HepG2 (cell line): Measurements from ENCODE around the gene PPIP5K2. TPM values are rescaled to one million over a fixed set of nuclear protein-coding genes. Genes with fewer than 3 reads are reported as not detected.

Experiments
- ATAC-seq: fragments of 200-7000 bp; cut with Tn5 transposase; 3 replicates; pipeline ENCODE4 v1.9.1; 2020; ENCODE audit warnings: mild to moderate bottlenecking, moderate library complexity
- BruUV-seq: library from RNA; stranded (reverse); fragments of 400-500 nt; replicated peaks from 2 replicates; lab custom pipeline; 2021; lab: Mats Ljungman, UMichigan
- CTCF ChIA-PET: fragments of 300-600 bp; formaldehyde crosslinking; extraction: SDS; loops from one replicate; lab custom pipeline; 2021; ENCODE audit warnings: low total read pairs, inconsistent platforms, low intra/inter-chr PET ratio; lab: Yijun Ruan, JAX
- POLR2A ChIA-PET: fragments of 350-600 bp; sonication (Branson Sonifier 250); formaldehyde crosslinking; loops from one replicate; lab custom pipeline; 2020; ENCODE audit warnings: antibody characterized with exemption, inconsistent platforms; lab: Yijun Ruan, JAX
- DNase-seq: peaks from one replicate; pipeline ENCODE4 v3.0.0-alpha.2; 2015; ENCODE audit warnings: low spot score
- FAIRE-seq: peaks from 3 replicates; lab custom pipeline; 2011; peaks lifted over from hg19 to GRCh38; lab: Jason Lieb, UNC
- H2AFZ ChIP-seq: one replicate; pipeline ENCODE4 v1.6.1; 2011; ENCODE audit warnings: low read length, inconsistent platforms
- H3K27ac ChIP-seq: fragments of 300-600 bp; 3 replicates; pipeline ENCODE4 v1.8.0; 2011; ENCODE audit warnings: mixed run types, mild to moderate bottlenecking, mixed read lengths, low read length, inconsistent platforms; ENCODE audit not compliant: insufficient read depth; ENCODE audit errors: extremely low read length
- H3K27me3 ChIP-seq, 2 experiments: fragments of 200-600 bp in 1 of 2; 2 replicates in 1 of 2; 3 replicates in 1 of 2; pipeline versions ENCODE4 v1.6.0 to v1.8.0; 2011; ENCODE audit warnings: low read length in 2 of 2, mild to moderate bottlenecking in 2 of 2, moderate library complexity in 2 of 2, inconsistent platforms in 1 of 2; ENCODE audit not compliant: insufficient read depth in 2 of 2, control insufficient read depth in 1 of 2
- H3K36me3 ChIP-seq, 2 experiments: fragments of 200-600 bp in 1 of 2; replicated peaks in 1 of 2; 2 replicates in 1 of 2; 3 replicates in 1 of 2; pipeline versions ENCODE4 v1.5.1 to v1.8.0; 2011; ENCODE audit warnings: low read length in 2 of 2, inconsistent platforms in 1 of 2; ENCODE audit not compliant: insufficient read depth in 2 of 2, control insufficient read depth in 1 of 2
- H3K4me1 ChIP-seq: 2 replicates; pipeline ENCODE4 v1.5.1; 2012; ENCODE audit warnings: low read length, inconsistent platforms; ENCODE audit not compliant: insufficient read depth
- H3K4me2 ChIP-seq: 2 replicates; pipeline ENCODE4 v1.6.0; 2011; ENCODE audit warnings: low read depth, low read length, inconsistent platforms
- H3K4me3 ChIP-seq, 3 experiments: fragments of 200-600 bp in 1 of 3; sonication (generic), shearing (Covaris generic) in 1 of 3; replicated peaks in 1 of 3; 2 replicates each; pipeline ENCODE4 v1.5.1; 2011 to 2016; ENCODE audit warnings: low read length in 3 of 3, inconsistent platforms in 2 of 3, low read depth in 2 of 3, mild to moderate bottlenecking in 2 of 3, control low read depth in 1 of 3, mixed read lengths in 1 of 3; ENCODE audit not compliant: insufficient read depth in 1 of 3
- H3K79me2 ChIP-seq: one replicate; pipeline ENCODE4 v1.6.1; 2011; ENCODE audit warnings: low read length, inconsistent platforms; ENCODE audit not compliant: insufficient read depth
- H3K9ac ChIP-seq: 2 replicates; pipeline ENCODE4 v1.6.0; 2011; ENCODE audit warnings: mild to moderate bottlenecking, low read depth, low read length, inconsistent platforms; ENCODE audit not compliant: insufficient read depth
- H3K9me3 ChIP-seq: 2 replicates; pipeline ENCODE4 v1.5.1; 2012; ENCODE audit warnings: mild to moderate bottlenecking, low read length
- H4K20me1 ChIP-seq: 2 replicates; pipeline ENCODE4 v1.6.0; 2011; ENCODE audit warnings: inconsistent platforms, mild to moderate bottlenecking, low read length, moderate library complexity; ENCODE audit not compliant: insufficient read depth
- CEBPZ ChIP-seq: IDR thresholded peaks from 2 replicates; pipeline ENCODE4 v1.6.1; 2012; ENCODE audit warnings: low read length, improper control_type of control experiment
- DMAP1 ChIP-seq: IDR thresholded peaks from 2 replicates; pipeline ENCODE4 v1.6.1; 2016
- MAFK ChIP-seq, 2 experiments: IDR thresholded peaks in 1 of 2; conservative IDR thresholded peaks in 1 of 2; 2 replicates each; pipeline ENCODE4 v1.6.1; 2011; ENCODE audit warnings: improper control_type of control experiment in 2 of 2, low read length in 2 of 2
- MEF2D ChIP-seq: sonication (generic); formaldehyde crosslinking; IDR thresholded peaks from 2 replicates; pipeline ENCODE4 v1.5.1; 2020; ENCODE audit warnings: mild to moderate bottlenecking, missing genetic modification reagents
- MTF1 ChIP-seq: sonication (generic); formaldehyde crosslinking; IDR thresholded peaks from 2 replicates; pipeline ENCODE4 v1.5.0; 2020; ENCODE audit warnings: missing genetic modification reagents
- NR0B2 ChIP-seq: sonication (generic); formaldehyde crosslinking; IDR thresholded peaks from 2 replicates; pipeline ENCODE4 v1.4.0; 2020; ENCODE audit warnings: mild to moderate bottlenecking, missing genetic modification reagents
- NR3C1 ChIP-seq: sonication (generic); formaldehyde crosslinking; IDR thresholded peaks from 2 replicates; pipeline ENCODE4 v1.4.0; 2020; ENCODE audit warnings: missing genetic modification reagents
- PLSCR1 ChIP-seq: sonication (generic); formaldehyde crosslinking; IDR thresholded peaks from 2 replicates; pipeline ENCODE4 v1.5.0; 2020; ENCODE audit warnings: missing genetic modification reagents, mild to moderate bottlenecking, borderline replicate concordance
- TCF7L2 ChIP-seq: IDR thresholded peaks from 2 replicates; pipeline ENCODE4 v1.6.1; 2011; ENCODE audit warnings: mild to moderate bottlenecking, low read depth, low read length, moderate library complexity
- ZBTB8A ChIP-seq: sonication (generic); formaldehyde crosslinking; IDR thresholded peaks from 2 replicates; pipeline ENCODE4 v1.4.0; 2020; ENCODE audit warnings: mild to moderate bottlenecking, low read depth, missing genetic modification reagents, borderline replicate concordance
- ZNF468 ChIP-seq: sonication (generic); formaldehyde crosslinking; IDR thresholded peaks from 2 replicates; pipeline ENCODE4 v1.8.0; 2022; ENCODE audit warnings: mild to moderate bottlenecking, moderate library complexity, missing genetic modification reagents
- WGBS: methylation state at CpG from one replicate; pipeline ENCODE4 v1.1.6; 2017; ENCODE audit warnings: low lambda C conversion rate; 5-methylcytosine and 5-hydroxymethylcytosine counted together
- in situ Hi-C: cut with HindIII; loops from 2 replicates; pipeline ENCODE4 v1.10.0; 2017; ENCODE audit warnings: low pct_unique_long_range_greater_than_20kb; ENCODE audit not compliant: extremely low pct_ligation_motif_present
- intact Hi-C: fragments of 100-400 bp; cut with micrococcal nuclease; formaldehyde crosslinking; loops from one replicate; pipeline ENCODE4 v1.10.0; 2022; ENCODE audit not compliant: unreplicated experiment
- polyA plus RNA-seq, 8 experiments: library from polyadenylated mRNA; depleted of rRNA in 3 of 8; stranded (reverse) in 7 of 8; unstranded in 1 of 8; fragments of >200 nt; fragmentation: Illumina TruSeq in 4 of 8; extraction: Trizol in 4 of 8; gene quantifications; 2 replicates each; pipeline versions ENCODE4 v1.2.1 to v1.2.3, GENCODE V29; 2011 to 2016; ENCODE audit warnings: low read depth in 4 of 8, missing spikeins in 1 of 8, mixed read lengths in 1 of 8; ENCODE audit not compliant: insufficient read depth in 1 of 8
- total RNA-seq, 5 experiments: library from RNA; depleted of rRNA; stranded (reverse); fragments of >200 nt; fragmentation: Illumina TruSeq; extraction: Trizol; gene quantifications; 2 replicates each; pipeline ENCODE4 v1.2.3, GENCODE V29; 2016; ENCODE audit warnings: low read depth in 1 of 5

The PPIP5K2 gene
- total and polyA plus RNA-seq, 2 of the 13 experiments (the other 11 are each of a cell fraction or from before 2014, with no cell fraction given), result 19.7 to 45.6 TPM

- no peak for TF ChIP-seq PLSCR1 (CRISPR knock-in tag)
- peak; percentile 8; the same call in 1 of the 2 replicates for TF ChIP-seq MEF2D (CRISPR knock-in tag)
- TF ChIP-seq ZBTB8A (CRISPR knock-in tag), result peak; percentile 25; the same call in 1 of the 2 replicates
- TF ChIP-seq DMAP1, result no peak
- TF ChIP-seq CEBPZ, result no peak
- TF ChIP-seq ZNF468 (CRISPR knock-in tag), result no peak
- no peak for TF ChIP-seq MTF1 (CRISPR knock-in tag)
- TF ChIP-seq, all 625 proteins: peak for 8
Measured at GRCh38 chr5:103120607-103121200, 603 bp downstream of the PPIP5K2 start (continued).

- ChIA-PET POLR2A (no interaction called here), CTCF (no interaction called here)
- Histone ChIP-seq H3K4me3 (no peak overlapping the region), H3K4me2 (peak overlapping the region; percentile 89), H3K79me2 (peaks cover 50% of the 10 kb centered on the region), H3K4me1 (peaks cover 33% of the 10 kb centered on the region), H3K9me3 (no peaks in the 10 kb centered on the region), H3K36me3 (no peaks in the 10 kb centered on the region), H3K27ac (no peak overlapping the region), H2AFZ (no peak overlapping the region), H3K27me3 (no peaks in the 10 kb centered on the region; a peak in 1 of 5 replicates), H3K9ac (no peak overlapping the region), H4K20me1 (no peaks in the 10 kb centered on the region)
- FAIRE-seq (no peak), ATAC-seq (no peak), DNase-seq (no peak)
- in situ Hi-C loops, result no loop called here
- no peak for TF ChIP-seq NR3C1
- TF ChIP-seq NR0B2, result no peak
- TF ChIP-seq TCF7L2, result no peak
- peak; percentile 43 to 52 for TF ChIP-seq MAFK (conservative IDR thresholded peaks at IDR 0.05 in 1 of 2, IDR thresholded peaks at IDR 0.05 in 1 of 2; ENCODE audit: low read length in 2 of 2)
- intact Hi-C loops, result no loop called here
- no TSS peak for BruUV-seq
- WGBS, result 84% methylated on average over 3 of the region's 3 CpGs
Measured at GRCh38 chr5:103122242-103122641, 2.1 kb downstream of the PPIP5K2 start.
